ENCODE results near the gene SCNM1. TPM values are rescaled to one million over a fixed set of nuclear protein-coding genes. Genes with fewer than 3 reads are reported as not detected.
A peak's percentile ranks its signal among the peaks of the same experiment; 100 is the strongest.
"Not testable (repeated sequence)": the region's sequence is repeated elsewhere in the genome, so short reads cannot be mapped to it uniquely, and the experiment has no call there.

SCNM1 gene
- total and polyA plus RNA-seq, 12 donors, result 12.9 to 57.6 (median 18.8) TPM

DNA sequence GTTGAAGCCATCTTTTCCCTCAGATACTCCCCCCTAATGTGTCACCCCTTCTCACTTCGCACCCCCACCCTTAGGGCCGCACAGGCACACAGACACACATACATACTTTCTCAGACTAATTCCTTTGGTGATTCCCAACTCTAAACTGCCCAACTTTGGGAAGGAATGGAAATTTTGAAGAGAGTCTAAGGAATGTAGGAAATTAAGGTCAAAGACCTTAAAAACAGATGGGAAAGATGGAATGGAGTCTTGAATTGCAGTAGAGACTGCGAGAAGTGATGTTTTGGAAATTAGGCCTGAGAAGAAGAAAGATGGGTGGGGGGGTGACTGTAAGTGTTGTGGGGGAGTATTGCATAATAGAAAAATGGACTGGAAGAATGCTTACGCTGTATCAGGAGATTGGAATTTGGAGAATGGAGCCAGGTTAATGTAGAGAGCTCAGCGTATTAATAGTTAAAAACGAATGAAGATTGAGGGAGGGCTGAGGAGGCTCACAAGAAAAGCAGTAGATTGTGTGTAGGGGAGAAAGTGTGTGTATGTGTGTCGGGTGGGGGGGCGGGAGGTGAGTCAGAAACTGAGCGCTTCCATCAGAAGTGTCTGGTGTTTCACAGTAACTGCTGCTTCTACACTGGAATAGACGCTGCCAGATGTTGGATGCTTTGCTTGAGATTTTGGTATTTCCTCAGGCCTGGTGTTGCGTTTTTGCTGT lies 34.1 kb downstream of the SCNM1 start:
- ATAC-seq (no peak), DNase-seq (no peak)
- intact Hi-C loops (cut with DNase I), result loop anchor here in 9 of 10 donors (5.0 to 10.0 kb wide), 5 partner anchors 42 to 205 kb away; partner anchors contain the start of genes PSMD4 (in 6 of the 9) and RFX5 (in 5 of the 9)
- H3K4me3 ChIP-seq, result peak overlapping the region; percentile 77 to 92 (median 82)
- WGBS, 2 donors, result 13 to 25% methylated on average over 11 of the region's 11 CpGs
- no peaks in the 10 kb centered on the region for H3K27me3 ChIP-seq
- no peaks in the 10 kb centered on the region for H3K9me3 ChIP-seq
- H3K27ac ChIP-seq, result peak overlapping the region in 7 of 10 donors; percentile 80 to 96 (median 92)
- TF ChIP-seq, protein P1, sequence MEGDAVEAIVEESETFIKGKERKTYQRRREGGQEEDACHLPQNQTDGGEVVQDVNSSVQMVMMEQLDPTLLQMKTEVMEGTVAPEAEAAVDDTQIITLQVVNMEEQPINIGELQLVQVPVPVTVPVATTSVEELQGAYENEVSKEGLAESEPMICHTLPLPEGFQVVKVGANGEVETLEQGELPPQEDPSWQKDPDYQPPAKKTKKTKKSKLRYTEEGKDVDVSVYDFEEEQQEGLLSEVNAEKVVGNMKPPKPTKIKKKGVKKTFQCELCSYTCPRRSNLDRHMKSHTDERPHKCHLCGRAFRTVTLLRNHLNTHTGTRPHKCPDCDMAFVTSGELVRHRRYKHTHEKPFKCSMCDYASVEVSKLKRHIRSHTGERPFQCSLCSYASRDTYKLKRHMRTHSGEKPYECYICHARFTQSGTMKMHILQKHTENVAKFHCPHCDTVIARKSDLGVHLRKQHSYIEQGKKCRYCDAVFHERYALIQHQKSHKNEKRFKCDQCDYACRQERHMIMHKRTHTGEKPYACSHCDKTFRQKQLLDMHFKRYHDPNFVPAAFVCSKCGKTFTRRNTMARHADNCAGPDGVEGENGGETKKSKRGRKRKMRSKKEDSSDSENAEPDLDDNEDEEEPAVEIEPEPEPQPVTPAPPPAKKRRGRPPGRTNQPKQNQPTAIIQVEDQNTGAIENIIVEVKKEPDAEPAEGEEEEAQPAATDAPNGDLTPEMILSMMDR (IDR thresholded peaks at IDR 0.05), result no peak
- peaks cover 10 to 69% (median 48%) of the 10 kb centered on the region in 9 donors for H3K4me1 ChIP-seq
- peaks cover 0 to 32% (median 10%) of the 10 kb centered on the region in 9 donors for H3K36me3 ChIP-seq

DNA sequence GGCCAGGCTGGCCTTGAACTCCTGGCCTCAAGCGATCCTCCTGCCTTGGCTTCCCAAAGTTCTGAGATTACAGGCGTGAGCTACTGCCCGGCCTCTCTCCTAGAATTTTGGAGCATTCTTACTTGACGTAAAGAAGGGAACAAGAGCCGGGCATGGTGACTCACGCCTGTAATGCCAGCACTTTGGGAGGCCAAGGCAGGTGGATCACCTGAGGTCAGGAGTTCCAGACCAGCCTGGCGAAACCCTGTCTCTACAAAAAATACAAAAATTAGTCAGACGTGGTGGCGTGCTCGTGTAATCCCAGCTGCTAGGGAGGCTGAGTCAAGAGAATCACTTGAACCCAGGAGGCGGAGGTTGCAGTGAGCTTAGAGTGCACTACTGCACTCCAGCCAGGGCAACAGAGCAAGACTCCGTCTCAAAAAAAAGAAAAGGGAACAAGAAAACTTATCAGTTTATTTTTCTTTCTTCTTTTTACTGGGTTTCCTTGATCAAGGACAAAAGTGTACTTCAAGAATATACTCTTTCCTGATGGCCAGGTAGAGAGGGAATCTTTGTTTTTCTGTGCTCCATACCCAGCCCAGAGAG lies 39.5 kb downstream of the SCNM1 start:
- DNase-seq; ATAC-seq; H3K27me3 ChIP-seq; intact Hi-C loops (cut with DNase I); H3K9me3 ChIP-seq; H3K4me3 ChIP-seq: not testable (repeated sequence)
- Histone ChIP-seq H3K4me1 (peaks cover 10 to 58% (median 34%) of the 10 kb centered on the region in 9 donors), H3K27ac (peak overlapping the region in 1 of 10 donors; percentile 10), H3K36me3 (peaks cover 0 to 80% (median 26%) of the 10 kb centered on the region in 9 donors)
- 93 to 96% methylated on average over 12 of the region's 12 CpGs for WGBS, 2 donors

DNA sequence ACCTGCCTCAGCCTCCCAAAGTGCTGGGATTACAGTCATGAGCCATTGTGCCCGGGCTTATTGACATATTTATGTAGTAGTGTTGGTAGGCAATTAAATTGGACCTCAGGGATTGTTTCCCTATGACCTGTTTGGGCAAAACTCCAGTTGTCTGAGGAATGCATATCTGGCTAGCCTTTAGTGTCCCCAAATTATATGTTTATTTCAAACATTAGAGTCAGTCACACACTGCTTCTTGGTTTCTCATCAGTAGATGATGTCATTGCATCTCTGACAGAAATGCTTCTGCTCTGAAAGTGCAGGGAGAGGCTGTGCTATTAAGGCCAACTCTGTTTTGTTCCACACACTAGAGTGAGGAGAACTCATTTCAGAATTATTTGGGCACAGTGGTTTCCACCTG lies 44.9 kb downstream of the SCNM1 start:
- WGBS, 2 donors, result 88 to 96% methylated on average over 1 of the region's 1 CpG
- Histone ChIP-seq H3K27ac (no peak overlapping the region), H3K9me3 (no peaks in the 10 kb centered on the region), H3K4me1 (peaks cover 0 to 34% (median 19%) of the 10 kb centered on the region in 9 donors), H3K27me3 (no peaks in the 10 kb centered on the region), H3K36me3 (peaks cover 0 to 86% (median 19%) of the 10 kb centered on the region in 9 donors), H3K4me3 (no peak overlapping the region)
- ATAC-seq, result no peak
- TF ChIP-seq, protein P1 (IDR thresholded peaks at IDR 0.05), result no peak
- intact Hi-C loops (cut with DNase I), result no loop called here
- no peak for DNase-seq

DNA sequence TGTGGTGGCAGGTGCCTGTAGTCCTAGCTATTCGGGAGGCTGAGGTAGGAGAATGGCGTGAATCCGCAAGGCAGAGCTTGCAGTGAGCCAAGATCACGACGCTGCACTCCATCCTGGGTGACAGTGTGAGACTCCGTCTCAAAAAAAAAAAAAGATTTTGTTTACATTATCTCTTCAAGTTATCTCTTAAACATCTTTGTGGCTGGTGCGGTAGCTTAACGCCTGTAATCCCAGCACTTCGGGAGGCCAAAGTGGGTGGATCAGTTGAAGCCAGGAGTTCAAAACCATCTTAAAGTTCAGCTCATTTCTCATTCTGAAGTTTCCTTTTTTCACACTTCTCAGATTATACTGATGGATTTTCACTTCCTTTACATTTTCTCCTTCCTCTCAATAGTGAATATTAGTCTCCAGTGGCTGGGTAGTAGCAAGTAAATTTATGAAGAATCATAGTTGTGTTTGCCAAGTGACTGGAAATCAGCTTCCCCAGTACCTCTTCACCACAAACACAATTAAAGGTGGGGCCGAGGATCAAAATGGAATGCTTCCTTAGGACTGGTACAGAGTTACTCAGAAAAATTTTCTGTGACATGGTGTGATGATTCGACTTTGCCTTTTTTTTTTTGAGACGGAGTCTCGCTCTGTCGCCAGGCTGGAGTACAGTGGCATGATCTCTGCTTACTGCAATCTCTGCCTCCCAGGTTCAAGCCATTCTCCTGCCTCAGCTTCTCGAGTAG lies 46.2 kb downstream of the SCNM1 start:
- Histone ChIP-seq H3K36me3 (peaks cover 0 to 78% (median 22%) of the 10 kb centered on the region in 9 donors), H3K4me1 (peaks cover 0 to 24% (median 15%) of the 10 kb centered on the region in 9 donors), H3K4me3 (no peak overlapping the region), H3K9me3 (no peaks in the 10 kb centered on the region), H3K27me3 (no peaks in the 10 kb centered on the region), H3K27ac (no peak overlapping the region)
- WGBS, 2 donors, result 84 to 88% methylated on average over 15 of the region's 15 CpGs
- TF ChIP-seq, protein P1 (IDR thresholded peaks at IDR 0.05), result no peak
- ATAC-seq, result no peak
- intact Hi-C loops (cut with DNase I), result no loop called here
- DNase-seq, result no peak
